Limb (tissue), 2 donors: ENCODE data around the gene TTC33.

Source experiments
- DNase-seq, 2 donors: peaks; one replicate each; pipeline ENCODE4 v3.0.0-alpha.2; 2016; ENCODE audit errors: extremely low spot score in 2 of 2

TTC33 gene

DNA sequence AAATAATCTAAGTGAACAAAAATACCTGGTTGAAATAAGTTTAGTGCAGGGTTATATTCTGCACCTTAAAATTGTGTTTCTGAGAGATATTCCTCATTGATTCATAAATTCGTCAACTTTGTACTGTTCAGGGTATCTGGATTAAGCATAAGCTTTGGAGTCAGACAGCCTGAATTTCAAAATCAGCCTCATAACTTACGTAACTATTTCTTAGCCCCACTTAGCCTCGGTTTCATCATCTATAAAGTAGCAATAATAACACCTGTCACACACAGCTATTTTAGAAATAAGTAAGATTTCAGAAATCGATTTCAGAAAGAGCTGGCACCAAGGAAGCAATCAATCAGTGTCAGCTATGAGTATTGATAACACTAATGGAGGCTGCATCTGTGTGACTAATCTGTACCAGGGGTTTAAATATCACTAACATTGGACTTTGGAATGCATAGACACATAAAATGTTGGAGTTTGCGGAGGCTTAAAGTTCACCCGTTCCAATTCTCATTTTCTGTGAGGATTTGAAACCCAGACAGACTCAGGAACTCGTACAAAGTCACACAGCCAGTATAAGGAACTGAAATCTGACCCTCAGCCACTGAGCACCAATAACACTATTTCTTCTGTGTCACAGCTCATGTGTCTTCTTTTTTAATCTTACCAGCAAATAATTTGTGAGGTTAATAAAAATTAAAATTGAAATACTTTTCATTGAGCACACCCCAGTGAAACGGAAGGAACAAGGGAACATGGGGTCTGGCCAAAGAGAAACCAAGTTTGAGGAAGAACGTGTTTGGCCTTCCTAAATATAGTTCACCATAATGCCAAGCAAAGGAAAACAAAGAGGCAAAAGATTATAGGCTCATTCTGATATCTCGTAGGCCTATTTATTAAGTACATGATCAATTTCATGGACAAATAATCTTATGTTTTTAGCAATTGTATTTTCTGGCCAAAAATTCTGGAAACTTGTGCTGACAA is 270.5 kb downstream of the TTC33 start:
- DNase-seq = no peak

- no peak for DNase-seq
Observed at GRCh38 chr5:40484495-40484894, 271.3 kb downstream of the TTC33 start.

GRCh38 chr5:40483316-40483715 is 272.4 kb downstream of the TTC33 start:
- no peak for DNase-seq

DNA sequence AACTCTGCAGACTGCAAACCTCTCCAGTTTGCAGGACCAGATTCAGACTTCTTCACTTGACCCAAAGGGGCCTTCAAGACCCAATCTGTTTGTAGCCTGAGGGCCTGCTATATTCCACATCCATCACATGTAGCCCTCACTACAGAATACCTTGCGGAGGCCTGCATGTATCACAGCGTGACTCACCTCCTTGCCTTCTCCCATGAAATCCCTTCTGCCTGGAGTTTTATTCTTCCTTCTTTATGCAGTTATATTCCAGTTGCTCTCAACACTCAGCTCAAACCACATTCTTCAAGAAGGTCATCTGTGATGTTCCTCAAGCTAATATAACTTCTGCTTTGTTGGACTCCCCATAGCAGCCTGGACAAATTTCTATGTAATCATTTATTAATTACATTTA is 274.5 kb downstream of the TTC33 start:
- DNase-seq = no peak

DNA sequence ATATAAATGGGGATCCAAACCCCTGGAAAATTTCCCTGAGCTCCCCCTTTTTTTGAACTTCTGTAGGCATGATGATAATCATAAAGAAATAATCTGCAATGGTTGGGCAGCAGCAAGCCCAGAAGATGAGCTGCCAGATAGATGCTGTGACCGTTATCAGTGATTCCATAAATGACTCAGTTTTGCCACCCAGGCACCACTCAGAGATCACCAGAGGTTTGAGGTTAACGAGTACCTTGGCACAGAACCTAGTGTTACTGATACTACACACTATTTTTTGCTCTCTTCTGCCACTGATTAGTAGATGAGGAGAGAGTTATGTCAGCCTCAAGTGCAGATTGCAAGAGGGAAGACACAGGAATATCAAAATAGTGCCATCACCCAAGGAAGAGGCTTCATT is 275.4 kb downstream of the TTC33 start:
- no peak for DNase-seq

DNA sequence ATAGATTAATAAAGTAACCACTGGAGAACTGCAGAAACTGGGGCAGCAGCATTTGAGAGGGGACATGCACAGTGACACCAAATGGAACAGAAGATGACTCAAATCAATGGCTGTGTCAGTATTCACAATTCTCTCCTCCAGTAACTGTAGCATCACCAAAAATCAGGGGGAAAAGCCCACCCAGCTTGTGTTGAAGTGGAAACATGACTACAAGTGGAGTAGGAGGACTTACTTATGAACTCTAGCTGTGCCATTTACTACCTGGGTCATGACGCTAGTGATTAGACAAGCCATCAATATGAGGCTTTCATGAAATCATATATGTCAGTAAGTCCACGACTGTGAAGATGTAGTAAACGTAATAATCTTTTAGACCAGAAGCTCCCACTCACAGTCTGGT is 275.8 kb downstream of the TTC33 start:
- no peak for DNase-seq

GRCh38 chr5:40478766-40479165 is 277.0 kb downstream of the TTC33 start:
- no peak for DNase-seq

- no peak for DNase-seq
Observed at GRCh38 chr5:40477856-40478546, 277.8 kb downstream of the TTC33 start.

GRCh38 chr5:40475561-40475960 is 280.2 kb downstream of the TTC33 start:
- no peak for DNase-seq

DNA sequence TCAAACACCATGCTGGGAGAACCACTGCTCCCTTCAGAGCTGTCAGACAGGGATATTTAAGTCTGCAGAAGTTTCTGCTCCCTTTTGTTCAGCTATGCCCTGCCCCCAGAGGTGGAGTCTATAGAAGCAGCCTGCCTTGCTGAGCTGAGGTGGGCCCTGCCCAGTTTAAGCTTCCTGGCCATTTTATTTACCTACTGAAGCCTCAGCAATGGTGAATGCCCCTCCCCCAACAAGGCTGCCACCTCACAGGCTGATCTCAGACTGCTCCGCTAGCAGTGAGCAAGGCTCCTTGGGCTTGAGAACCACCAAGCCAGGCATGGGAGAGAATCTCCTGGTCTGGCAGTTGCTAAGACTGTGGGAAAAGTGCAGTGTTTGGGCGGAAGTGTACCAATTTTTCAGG is 281.5 kb downstream of the TTC33 start:
- no peak for DNase-seq

GRCh38 chr5:40465416-40465815 is 290.3 kb downstream of the TTC33 start:
- no peak for DNase-seq

DNA sequence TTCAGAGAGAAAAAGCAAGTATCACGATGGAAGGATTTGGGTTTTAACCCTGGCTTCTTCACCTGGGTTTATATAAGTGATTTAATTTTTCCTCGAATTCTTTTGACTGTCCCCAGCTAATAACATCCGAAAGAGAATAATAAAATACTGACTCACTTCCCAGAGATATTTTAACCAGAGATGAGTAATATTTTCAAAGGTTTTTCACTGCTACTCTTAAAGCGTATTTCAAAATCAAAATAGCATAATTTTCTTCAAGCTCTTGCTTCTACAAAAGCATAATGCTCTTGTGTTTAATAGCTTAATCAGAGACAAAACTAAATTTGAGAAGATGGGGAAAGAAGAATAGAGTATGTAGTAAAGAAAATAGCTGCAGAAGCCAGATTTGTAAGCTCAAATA is 291.2 kb downstream of the TTC33 start:
- no peak for DNase-seq
